SK-N-MC (cell line): ENCODE results near the gene GP1BA.

Experiments
- EZH2 ChIP-seq: fragments of 200-600 bp; sonication (generic); IDR thresholded peaks from one replicate; pipeline ENCODE4 v1.6.1; 2017; ENCODE audit warnings: antibody characterized with exemption
- POLR2AphosphoS5 ChIP-seq: IDR thresholded peaks from 2 replicates; pipeline ENCODE4 v1.6.1; 2012; ENCODE audit warnings: mild to moderate bottlenecking, low read depth, low read length, borderline replicate concordance

DNA sequence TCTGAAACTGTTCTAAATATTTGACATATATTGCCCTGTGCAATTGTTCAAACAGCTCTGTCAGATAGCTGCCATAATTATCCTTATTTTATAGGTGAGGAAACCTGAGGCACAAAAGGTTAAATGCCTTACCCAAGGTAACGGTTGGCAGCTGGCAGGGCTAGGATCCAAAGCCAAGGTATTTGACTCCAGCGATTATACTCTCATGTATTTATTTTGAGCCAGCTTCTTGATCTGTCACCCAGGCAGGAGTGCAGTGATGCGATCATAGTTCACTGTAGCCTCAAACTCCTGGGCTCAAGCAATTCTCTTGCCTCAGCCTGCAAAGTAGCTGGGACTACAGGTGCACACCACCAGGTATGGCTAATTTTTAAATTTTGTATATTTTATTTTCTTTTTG lies 26.0 kb downstream of the GP1BA start:
- TF ChIP-seq EZH2, result no peak
- no peak for TF ChIP-seq POLR2AphosphoS5
